Body of pancreas (tissue), 4 donors: ENCODE measurements around the gene CORIN. TPM values are rescaled to one million over a fixed set of nuclear protein-coding genes. Genes with fewer than 3 reads are reported as not detected.
"Not testable (repeated sequence)": the region's sequence is repeated elsewhere in the genome, so short reads cannot be mapped to it uniquely, and the experiment has no call there.

Source experiments
- ATAC-seq: fragments of 150-250 bp; one replicate; pipeline ENCODE4 v1.9.1; 2016
- DNase-seq, 4 donors: peaks; one replicate each; pipeline ENCODE4 v3.0.0-alpha.2; 2019
- H3K27ac ChIP-seq, 4 donors: fragments of 200-600 bp; sonication (generic); 1 replicate in 3 of 4; 2 replicates in 1 of 4; pipeline versions ENCODE4 v1.5.1 to v1.6.1; 2016 to 2019; ENCODE audit warnings: mild to moderate bottlenecking in 1 of 4, mixed read lengths in 1 of 4, moderate library complexity in 1 of 4
- H3K27me3 ChIP-seq, 2 donors: fragments of 200-600 bp; sonication (generic); one replicate each; pipeline ENCODE4 v1.6.0; 2016; ENCODE audit warnings: mild to moderate bottlenecking in 1 of 2
- H3K36me3 ChIP-seq, 2 donors: fragments of 200-600 bp; sonication (generic); replicated peaks in 1 of 2; 2 replicates each; pipeline ENCODE4 v1.5.1; 2016; ENCODE audit warnings: low read depth in 2 of 2; ENCODE audit not compliant: insufficient read depth in 1 of 2
- H3K4me1 ChIP-seq: fragments of 200-600 bp; sonication (generic); one replicate; pipeline ENCODE4 v1.6.0; 2016
- H3K4me3 ChIP-seq, 2 donors: fragments of 200-600 bp; sonication (generic); 1 replicate in 1 of 2; 2 replicates in 1 of 2; pipeline ENCODE4 v1.5.1; 2016 to 2019
- H3K9me3 ChIP-seq, 3 donors: fragments of 200-600 bp; sonication (generic); 1 replicate in 2 of 3; 2 replicates in 1 of 3; pipeline ENCODE4 v1.5.1; 2016
- CTCF ChIP-seq, 7 experiments: fragments of 450-650 bp in 4 of 7; fragments of 200-600 bp in 3 of 7; sonication (generic) in 3 of 7; IDR thresholded peaks; one replicate each; pipeline ENCODE4 v1.5.1; 2016 to 2019; ENCODE audit warnings: antibody characterized with exemption in 7 of 7
- POLR2A ChIP-seq, 3 donors: fragments of 450-650 bp; IDR thresholded peaks; one replicate each; pipeline ENCODE4 v1.6.1; 2016; ENCODE audit warnings: antibody characterized with exemption in 3 of 3, mild to moderate bottlenecking in 2 of 3
- WGBS, 2 donors: methylation state at CpG; one replicate each; pipeline ENCODE4 v1.1.5; 2017; 5-methylcytosine and 5-hydroxymethylcytosine counted together
- intact Hi-C: fragments of 100-400 bp; cut with DNase I; formaldehyde crosslinking; loops from one replicate; pipeline ENCODE4 v1.15.1; 2023
- total RNA-seq, 2 donors: library from RNA; depleted of rRNA; stranded (reverse); fragments of >200 nt; gene quantifications; one replicate each; pipeline ENCODE4 v1.1.0, GENCODE V29; 2016

Gene CORIN
- total RNA-seq, 2 donors from 2014 or later = 0.33 to 1.3 TPM

GRCh38 chr4:47560682-47561081, 277.2 kb downstream of the CORIN start:
- DNase-seq = no peak
- ATAC-seq = no peak
- Histone ChIP-seq H3K36me3 (peaks cover 0 to 2% of the 10 kb centered on the region in 2 donors), H3K9me3 (no peaks in the 10 kb centered on the region), H3K27ac (peak overlapping the region in 1 of 4 donors; percentile 17), H3K4me3 (no peak overlapping the region), H3K27me3 (no peaks in the 10 kb centered on the region), H3K4me1 (peaks cover 13% of the 10 kb centered on the region)
- intact Hi-C loops = no loop called here
- WGBS, 2 donors = 87 to 89% methylated on average over 1 of the region's 1 CpG
- TF ChIP-seq POLR2A (IDR thresholded peaks at IDR 0.05) = no peak
- no peak for TF ChIP-seq CTCF (IDR thresholded peaks at IDR 0.05)

GRCh38 chr4:47557255-47557654, 280.6 kb downstream of the CORIN start:
- TF ChIP-seq POLR2A (IDR thresholded peaks at IDR 0.05) (no peak), CTCF (IDR thresholded peaks at IDR 0.05) (no peak)
- no peak for DNase-seq
- intact Hi-C loops = no loop called here
- H3K36me3 ChIP-seq = peaks cover 0 to under 1% of the 10 kb centered on the region in 2 donors
- H3K27ac ChIP-seq = no peak overlapping the region
- no peaks in the 10 kb centered on the region for H3K27me3 ChIP-seq
- H3K4me1 ChIP-seq = peaks cover 13% of the 10 kb centered on the region
- no peaks in the 10 kb centered on the region for H3K9me3 ChIP-seq
- WGBS, 2 donors = 95 to 98% methylated on average over 2 of the region's 2 CpGs
- ATAC-seq = no peak
- no peak overlapping the region for H3K4me3 ChIP-seq

- 88 to 99% methylated on average over 3 of the region's 3 CpGs for WGBS, 2 donors
- H3K4me3 ChIP-seq, H3K9me3 ChIP-seq, H3K27ac ChIP-seq, H3K27me3 ChIP-seq, ATAC-seq, DNase-seq, H3K36me3 ChIP-seq, H3K4me1 ChIP-seq, intact Hi-C loops: not testable (repeated sequence)
Observed at GRCh38 chr4:47555920-47556319, 281.9 kb downstream of the CORIN start.

- no peaks in the 10 kb centered on the region for H3K27me3 ChIP-seq
- no peaks in the 10 kb centered on the region for H3K9me3 ChIP-seq
- TF ChIP-seq POLR2A (IDR thresholded peaks at IDR 0.05) = no peak
- TF ChIP-seq CTCF (IDR thresholded peaks at IDR 0.05) = no peak
- H3K4me3 ChIP-seq = no peak overlapping the region
- no peak overlapping the region for H3K27ac ChIP-seq
- intact Hi-C loops = no loop called here
- ATAC-seq (no peak), DNase-seq (no peak)
- H3K4me1 ChIP-seq = no peaks in the 10 kb centered on the region
- 74 to 77% methylated on average over 2 of the region's 2 CpGs for WGBS, 2 donors
- no peaks in the 10 kb centered on the region for H3K36me3 ChIP-seq
Observed at GRCh38 chr4:47553329-47554125, 284.3 kb downstream of the CORIN start.

GRCh38 chr4:47551682-47552081, 286.2 kb downstream of the CORIN start:
- no peak for TF ChIP-seq POLR2A (IDR thresholded peaks at IDR 0.05)
- TF ChIP-seq CTCF (IDR thresholded peaks at IDR 0.05) = no peak
- DNase-seq (no peak), ATAC-seq (no peak)
- Histone ChIP-seq H3K9me3 (no peaks in the 10 kb centered on the region), H3K27ac (no peak overlapping the region), H3K36me3 (no peaks in the 10 kb centered on the region), H3K4me3 (no peak overlapping the region), H3K4me1 (no peaks in the 10 kb centered on the region), H3K27me3 (no peaks in the 10 kb centered on the region)
- intact Hi-C loops = no loop called here
